SU-DHL-6 (cell line): ENCODE data around the gene ASTN2.

Source experiments
- EZH2phosphoT487 ChIP-seq: fragments of 200-600 bp; sonication (generic), shearing (Covaris generic); conservative IDR thresholded peaks from 2 replicates; pipeline ENCODE4 v1.6.1; 2018; ENCODE audit warnings: mild to moderate bottlenecking, antibody characterized with exemption, low read length, moderate library complexity, mixed read lengths
- TF ChIP-seq, protein P1 (sequence below): fragments of 200-600 bp; sonication (generic); IDR thresholded peaks from one replicate; pipeline ENCODE4 v1.5.1; 2017; ENCODE audit warnings: antibody characterized with exemption, mild to moderate bottlenecking, low read length, moderate library complexity; ENCODE audit not compliant: insufficient read depth, poor library complexity, severe bottlenecking

DNA sequence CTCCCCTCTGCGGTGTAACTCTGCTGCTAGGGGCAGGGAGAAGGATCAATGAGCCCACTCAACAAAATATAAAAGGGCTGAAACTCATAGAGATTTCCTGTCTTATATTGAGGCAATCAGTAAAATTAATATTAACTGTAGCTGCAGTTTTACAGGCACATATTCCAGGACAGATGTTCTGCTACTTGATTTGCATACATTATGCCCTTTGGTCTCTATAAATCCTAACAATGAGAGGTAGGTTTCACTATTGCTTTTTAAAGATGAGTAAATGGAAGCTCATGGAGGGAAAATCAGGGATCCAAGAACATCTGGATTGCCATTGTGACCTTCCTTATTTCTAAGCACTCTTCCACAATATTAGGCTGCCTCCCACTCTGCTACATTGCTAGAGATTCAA lies 751.3 kb downstream of the ASTN2 start:
- TF ChIP-seq, protein P1, sequence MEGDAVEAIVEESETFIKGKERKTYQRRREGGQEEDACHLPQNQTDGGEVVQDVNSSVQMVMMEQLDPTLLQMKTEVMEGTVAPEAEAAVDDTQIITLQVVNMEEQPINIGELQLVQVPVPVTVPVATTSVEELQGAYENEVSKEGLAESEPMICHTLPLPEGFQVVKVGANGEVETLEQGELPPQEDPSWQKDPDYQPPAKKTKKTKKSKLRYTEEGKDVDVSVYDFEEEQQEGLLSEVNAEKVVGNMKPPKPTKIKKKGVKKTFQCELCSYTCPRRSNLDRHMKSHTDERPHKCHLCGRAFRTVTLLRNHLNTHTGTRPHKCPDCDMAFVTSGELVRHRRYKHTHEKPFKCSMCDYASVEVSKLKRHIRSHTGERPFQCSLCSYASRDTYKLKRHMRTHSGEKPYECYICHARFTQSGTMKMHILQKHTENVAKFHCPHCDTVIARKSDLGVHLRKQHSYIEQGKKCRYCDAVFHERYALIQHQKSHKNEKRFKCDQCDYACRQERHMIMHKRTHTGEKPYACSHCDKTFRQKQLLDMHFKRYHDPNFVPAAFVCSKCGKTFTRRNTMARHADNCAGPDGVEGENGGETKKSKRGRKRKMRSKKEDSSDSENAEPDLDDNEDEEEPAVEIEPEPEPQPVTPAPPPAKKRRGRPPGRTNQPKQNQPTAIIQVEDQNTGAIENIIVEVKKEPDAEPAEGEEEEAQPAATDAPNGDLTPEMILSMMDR = no peak
- TF ChIP-seq EZH2phosphoT487 = no peak
